HUES64 (cell line): ENCODE data around the gene NTM.

Experiments
- H3K27ac ChIP-seq: 2 replicates; pipeline ENCODE4 v1.7.0; 2013; ENCODE audit warnings: low read depth, low read length, inconsistent platforms
- H3K27me3 ChIP-seq: 2 replicates; pipeline ENCODE4 v1.6.1; 2013; ENCODE audit warnings: mild to moderate bottlenecking, low read length; ENCODE audit not compliant: insufficient read depth
- H3K36me3 ChIP-seq: 2 replicates; pipeline ENCODE4 v1.6.1; 2013; ENCODE audit warnings: mild to moderate bottlenecking, low read length; ENCODE audit not compliant: insufficient read depth
- H3K4me1 ChIP-seq: 2 replicates; pipeline ENCODE4 v1.6.1; 2013; ENCODE audit warnings: mild to moderate bottlenecking, low read length, moderate library complexity; ENCODE audit not compliant: insufficient read depth
- H3K4me3 ChIP-seq: 2 replicates; pipeline ENCODE4 v1.5.1; 2013; ENCODE audit warnings: mild to moderate bottlenecking, low read length, moderate library complexity
- H3K9ac ChIP-seq: 2 replicates; pipeline ENCODE4 v1.6.1; 2013; ENCODE audit warnings: mild to moderate bottlenecking, low read depth, low read length
- H3K9me3 ChIP-seq: 2 replicates; pipeline ENCODE4 v1.6.1; 2013; ENCODE audit warnings: low read depth, low read length; ENCODE audit not compliant: insufficient read depth
- WGBS: fragments of 150-250, 120-280 bp; methylation state at CpG from one replicate; pipeline ENCODE4 v1.1.7; 2013; ENCODE audit warnings: missing lambda C conversion rate; 5-methylcytosine and 5-hydroxymethylcytosine counted together

The NTM gene

DNA sequence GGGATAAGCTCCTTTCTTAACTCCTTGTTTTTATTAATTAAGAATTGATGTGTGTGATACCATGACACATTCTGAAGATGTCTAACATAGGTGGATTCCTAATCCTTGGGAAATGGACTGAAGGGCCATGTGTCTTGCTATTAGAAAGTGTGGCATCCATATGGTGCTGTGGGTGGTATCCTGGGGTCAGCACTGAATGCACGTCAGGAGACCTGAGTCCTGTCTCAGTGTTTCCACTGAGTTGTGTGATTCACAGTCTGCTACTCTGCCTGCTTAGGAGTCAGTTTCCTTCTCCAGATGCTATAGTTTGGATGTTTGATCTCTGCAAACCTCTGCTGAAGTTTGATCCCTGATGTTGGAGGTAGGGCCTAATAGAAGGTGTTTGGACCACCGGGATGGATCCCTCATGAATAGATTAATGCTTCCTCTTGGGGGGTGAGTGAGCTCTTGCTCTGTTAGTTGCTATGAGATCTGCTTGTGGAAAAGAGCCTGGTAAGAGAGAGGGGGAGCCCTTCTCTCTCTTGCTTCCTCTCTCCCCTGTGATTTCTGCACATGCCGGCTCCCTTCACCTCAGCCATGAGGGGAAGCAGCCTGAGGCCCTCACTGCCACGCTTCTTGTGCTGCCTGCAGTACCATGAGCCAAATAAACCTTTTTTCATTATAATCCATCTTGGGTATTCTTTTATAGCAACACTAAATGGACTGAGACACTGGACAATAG, 666.5 kb downstream of the NTM start:
- Histone ChIP-seq H3K36me3 (no peaks in the 10 kb centered on the region), H3K4me3 (no peak overlapping the region), H3K27me3 (no peaks in the 10 kb centered on the region), H3K9ac (no peak overlapping the region), H3K4me1 (peaks cover 17% of the 10 kb centered on the region), H3K9me3 (no peaks in the 10 kb centered on the region), H3K27ac (peak overlapping the region; percentile 46; the same call in 1 of the 2 replicates)
- WGBS = 57% methylated on average over 4 of the region's 4 CpGs

DNA sequence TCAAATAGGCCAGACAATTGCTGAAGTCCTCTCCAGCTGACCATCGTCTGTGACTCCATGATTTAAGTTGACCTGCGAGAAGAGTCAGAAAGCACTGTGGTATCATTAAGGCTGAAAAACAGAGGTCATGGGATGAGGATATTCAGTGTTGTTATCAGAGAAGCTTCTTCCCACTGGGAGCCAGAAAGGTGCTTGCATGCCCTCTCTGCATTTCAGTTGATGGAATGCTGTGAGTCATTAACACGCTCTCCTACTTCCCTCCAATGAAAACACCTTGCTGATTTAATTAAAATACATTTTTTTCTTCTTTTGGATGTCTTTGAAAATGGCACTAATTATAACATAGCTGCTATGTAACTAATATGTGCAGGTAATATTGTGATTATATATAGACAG, 667.0 kb downstream of the NTM start:
- Histone ChIP-seq H3K9me3 (no peaks in the 10 kb centered on the region), H3K27ac (peak overlapping the region; percentile 46; the same call in 1 of the 2 replicates), H3K4me1 (peaks cover 17% of the 10 kb centered on the region), H3K36me3 (no peaks in the 10 kb centered on the region), H3K27me3 (no peaks in the 10 kb centered on the region), H3K4me3 (no peak overlapping the region), H3K9ac (no peak overlapping the region)
- WGBS = 67% methylated on average over 3 of the region's 3 CpGs

DNA sequence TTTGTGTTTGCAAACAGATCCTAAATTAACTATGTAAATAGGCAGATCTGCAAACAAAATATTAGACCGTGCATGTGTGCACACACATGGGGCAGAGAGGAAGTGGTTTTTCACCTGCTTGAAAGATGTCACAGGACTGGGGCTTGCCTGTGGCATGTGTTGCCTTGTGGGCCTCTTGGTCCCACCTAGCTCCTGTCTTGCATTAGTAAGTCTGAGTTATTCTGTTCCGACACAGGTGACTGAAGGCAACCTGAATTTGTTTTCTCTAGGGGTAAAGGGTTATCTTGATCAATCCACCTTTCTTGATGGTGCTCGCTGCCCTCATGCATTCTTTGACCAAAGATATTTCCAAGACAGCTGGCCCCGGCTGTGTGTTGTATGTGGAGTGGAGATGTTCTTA, 667.5 kb downstream of the NTM start:
- Histone ChIP-seq H3K9ac (no peak overlapping the region), H3K9me3 (no peaks in the 10 kb centered on the region), H3K27ac (no peak overlapping the region), H3K27me3 (no peaks in the 10 kb centered on the region), H3K4me1 (peaks cover 17% of the 10 kb centered on the region), H3K4me3 (no peak overlapping the region), H3K36me3 (no peaks in the 10 kb centered on the region)
- WGBS = 89% methylated on average over 4 of the region's 4 CpGs

DNA sequence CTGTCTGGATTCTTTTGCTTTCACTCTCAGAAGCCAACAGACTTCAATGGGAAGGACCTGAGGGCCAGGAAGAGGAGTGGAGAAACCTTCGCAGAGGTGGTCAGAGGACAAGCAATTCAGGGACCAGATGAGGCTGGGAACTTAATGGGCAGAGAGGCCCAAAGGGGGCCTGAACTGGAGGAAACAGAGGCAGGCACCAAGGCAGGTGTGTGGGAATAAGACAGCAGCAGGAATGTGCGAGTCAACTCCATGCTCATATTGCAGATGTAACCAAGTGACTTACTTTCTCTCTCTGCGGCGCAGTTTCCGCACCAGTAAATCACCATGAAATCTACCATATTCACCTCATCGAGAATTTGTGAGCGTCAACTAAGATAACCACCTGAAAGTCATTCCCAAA, 669.1 kb downstream of the NTM start:
- no peaks in the 10 kb centered on the region for H3K36me3 ChIP-seq
- no peak overlapping the region for H3K4me3 ChIP-seq
- no peaks in the 10 kb centered on the region for H3K27me3 ChIP-seq
- H3K27ac ChIP-seq = no peak overlapping the region
- H3K9me3 ChIP-seq = no peaks in the 10 kb centered on the region
- H3K9ac ChIP-seq = no peak overlapping the region
- WGBS = 93% methylated on average over 7 of the region's 7 CpGs
- H3K4me1 ChIP-seq = peaks cover 17% of the 10 kb centered on the region

GRCh38 chr11:132042296-132042695, 671.9 kb downstream of the NTM start:
- 94% methylated on average over 2 of the region's 2 CpGs for WGBS
- Histone ChIP-seq H3K9me3 (no peaks in the 10 kb centered on the region), H3K36me3 (no peaks in the 10 kb centered on the region), H3K27ac (no peak overlapping the region), H3K4me3 (no peak overlapping the region), H3K9ac (no peak overlapping the region), H3K27me3 (no peaks in the 10 kb centered on the region), H3K4me1 (peaks cover 10% of the 10 kb centered on the region)

DNA sequence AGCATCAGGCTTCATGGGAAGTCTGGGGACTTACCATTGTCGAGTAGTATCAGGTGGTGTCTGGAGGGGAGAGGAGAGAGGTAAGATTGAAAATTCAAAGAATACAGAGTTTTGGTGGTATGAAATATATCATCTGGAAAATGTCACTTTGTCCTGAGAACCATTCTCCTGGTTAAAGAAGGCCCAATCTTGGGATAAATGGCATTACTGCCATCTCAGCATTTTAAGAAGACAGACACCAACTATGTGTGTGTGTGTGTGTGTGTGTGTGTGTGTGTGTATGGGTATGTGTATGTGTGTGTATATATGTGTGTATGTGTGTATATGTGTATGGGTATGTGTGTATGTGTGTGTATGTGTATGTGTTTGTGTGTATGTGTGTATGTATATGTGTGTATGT, 673.3 kb downstream of the NTM start:
- no peak overlapping the region for H3K27ac ChIP-seq

DNA sequence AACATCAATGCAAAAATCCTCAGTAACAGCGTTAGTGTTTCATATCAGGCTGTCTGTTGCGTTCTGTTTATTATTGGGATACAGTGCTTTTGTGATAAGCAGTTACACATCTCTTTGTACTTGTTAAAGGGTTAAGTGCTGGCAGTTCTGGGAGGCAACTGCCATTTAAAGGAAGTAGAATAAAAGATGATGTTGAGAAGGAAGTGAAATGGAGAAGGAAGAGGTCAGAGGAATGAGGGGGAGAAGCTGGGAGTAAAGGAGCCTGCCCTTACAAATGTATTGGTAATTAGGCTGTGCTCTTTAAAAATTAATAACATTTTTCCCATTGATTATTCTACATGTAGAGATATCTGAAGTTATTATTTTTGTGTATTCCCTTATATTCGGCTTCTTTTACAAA, 674.7 kb downstream of the NTM start:
- Histone ChIP-seq H3K9me3 (no peaks in the 10 kb centered on the region), H3K9ac (no peak overlapping the region), H3K27me3 (no peaks in the 10 kb centered on the region), H3K36me3 (no peaks in the 10 kb centered on the region), H3K4me1 (peaks cover 6% of the 10 kb centered on the region), H3K27ac (no peak overlapping the region), H3K4me3 (no peak overlapping the region)
- 96% methylated on average over 2 of the region's 3 CpGs for WGBS

More for the DNA sequence above, 673.3 kb downstream of the NTM start:
- H3K4me1 ChIP-seq = peaks cover 2% of the 10 kb centered on the region; the same call in 1 of the 2 replicates
- no peaks in the 10 kb centered on the region for H3K27me3 ChIP-seq
- no peaks in the 10 kb centered on the region for H3K36me3 ChIP-seq
- no peaks in the 10 kb centered on the region for H3K9me3 ChIP-seq
- no peak overlapping the region for H3K4me3 ChIP-seq
- WGBS = 94% methylated on average over 1 of the region's 1 CpG
- H3K9ac ChIP-seq = no peak overlapping the region

DNA sequence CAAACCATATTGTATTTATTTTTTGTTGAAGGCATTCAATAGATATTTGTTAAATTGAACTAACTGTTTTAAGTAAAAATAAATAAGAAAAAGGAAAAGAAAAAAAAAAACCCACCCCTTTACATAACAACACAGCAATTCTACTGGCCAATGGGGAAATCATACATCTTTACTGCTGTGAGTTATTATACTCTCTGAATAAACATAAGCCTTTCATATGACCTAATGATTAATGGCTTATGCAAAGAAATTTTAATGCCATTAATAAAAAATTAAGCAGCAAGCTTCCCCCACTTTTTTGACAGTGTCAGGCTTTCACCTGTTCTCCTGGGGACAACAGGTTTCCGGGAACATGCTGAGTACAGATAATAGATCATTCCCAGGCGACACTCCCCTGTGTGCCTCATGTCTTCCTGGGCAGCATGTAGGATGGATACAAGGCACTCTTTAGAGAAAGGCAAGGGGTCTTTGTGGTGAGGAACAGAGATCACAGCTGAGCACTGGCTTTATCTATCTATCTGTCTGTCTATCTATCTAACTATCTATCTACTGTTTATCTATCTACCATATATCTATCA, 676.0 kb downstream of the NTM start:
- H3K9ac ChIP-seq = no peak overlapping the region
- WGBS = 86% methylated on average over 2 of the region's 2 CpGs
- H3K27ac ChIP-seq = no peak overlapping the region
- H3K9me3 ChIP-seq = no peaks in the 10 kb centered on the region
- H3K27me3 ChIP-seq = no peaks in the 10 kb centered on the region
- H3K36me3 ChIP-seq = no peaks in the 10 kb centered on the region
- peaks cover 17% of the 10 kb centered on the region for H3K4me1 ChIP-seq
- H3K4me3 ChIP-seq = no peak overlapping the region

DNA sequence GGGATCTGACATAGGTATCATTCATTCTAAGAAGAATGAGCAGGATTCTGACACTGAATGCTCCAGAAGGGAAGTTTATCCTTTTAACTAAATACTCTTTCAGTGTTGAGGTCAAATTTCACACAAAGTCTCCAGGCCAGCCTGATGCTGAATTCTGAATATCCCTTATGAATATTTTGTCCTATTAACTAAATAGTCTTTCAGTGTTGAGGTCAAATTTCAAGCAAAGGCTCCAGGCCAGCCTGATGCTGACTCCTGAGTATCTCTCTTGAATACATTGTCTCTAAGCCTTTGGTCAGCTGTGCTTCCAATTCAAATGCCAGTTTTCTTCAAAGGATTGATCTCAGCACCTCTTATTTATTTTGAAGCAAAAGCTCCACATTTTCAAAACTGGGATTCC, 676.8 kb downstream of the NTM start:
- no peaks in the 10 kb centered on the region for H3K27me3 ChIP-seq
- H3K4me1 ChIP-seq = peaks cover 17% of the 10 kb centered on the region

DNA sequence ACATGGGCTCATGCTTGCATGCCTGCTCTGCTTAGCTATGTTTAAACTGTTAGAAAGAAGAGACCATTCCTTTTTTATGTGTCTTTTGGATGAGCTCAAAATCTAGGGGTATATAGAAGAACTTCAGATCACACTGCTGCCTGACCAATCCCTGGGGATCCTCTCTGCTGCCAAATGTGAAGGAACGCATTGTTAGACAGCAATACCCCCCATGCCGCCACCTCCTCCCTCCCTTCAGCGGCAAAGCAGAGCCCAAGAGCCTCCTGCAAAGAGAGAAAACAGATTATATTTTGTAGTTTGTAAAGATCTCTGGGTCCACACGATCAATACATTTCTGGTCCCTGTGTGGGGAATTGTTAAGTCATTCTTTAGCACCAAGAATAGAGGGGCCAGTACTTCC, 677.6 kb downstream of the NTM start:
- WGBS = 96% methylated on average over 3 of the region's 4 CpGs
- no peak overlapping the region for H3K9ac ChIP-seq
- H3K9me3 ChIP-seq = no peaks in the 10 kb centered on the region
- H3K36me3 ChIP-seq = no peaks in the 10 kb centered on the region
- H3K27ac ChIP-seq = no peak overlapping the region
- H3K27me3 ChIP-seq = no peaks in the 10 kb centered on the region
- no peak overlapping the region for H3K4me3 ChIP-seq
- peaks cover 17% of the 10 kb centered on the region for H3K4me1 ChIP-seq

More for the DNA sequence above, 676.8 kb downstream of the NTM start:
- Histone ChIP-seq H3K9ac (no peak overlapping the region), H3K9me3 (no peaks in the 10 kb centered on the region), H3K4me3 (no peak overlapping the region), H3K36me3 (no peaks in the 10 kb centered on the region), H3K27ac (no peak overlapping the region)

DNA sequence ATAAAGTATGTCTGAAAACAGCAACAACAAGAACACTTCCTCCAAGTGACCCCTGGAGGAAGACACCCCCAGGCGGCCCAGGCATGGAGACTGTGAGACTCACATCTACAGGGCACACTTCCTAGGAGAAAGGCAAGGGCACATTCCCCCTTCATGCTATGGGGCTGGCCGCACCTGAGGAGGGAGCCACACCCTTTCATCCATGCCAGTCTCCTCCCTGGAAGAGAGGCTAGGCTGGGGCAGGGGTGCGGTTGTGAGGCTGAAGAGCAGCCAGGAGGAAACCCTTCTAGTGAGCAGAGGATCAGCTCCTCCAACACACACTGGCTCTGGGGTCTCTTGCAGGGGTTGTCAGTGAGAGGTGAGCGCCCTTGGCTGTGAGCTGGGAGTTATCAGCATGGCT, 678.8 kb downstream of the NTM start:
- H3K27ac ChIP-seq = no peak overlapping the region
- no peaks in the 10 kb centered on the region for H3K27me3 ChIP-seq
- H3K9me3 ChIP-seq = no peaks in the 10 kb centered on the region
- no peaks in the 10 kb centered on the region for H3K36me3 ChIP-seq
- H3K4me1 ChIP-seq = peaks cover 17% of the 10 kb centered on the region
- 98% methylated on average over 4 of the region's 4 CpGs for WGBS
- H3K9ac ChIP-seq = no peak overlapping the region
- no peak overlapping the region for H3K4me3 ChIP-seq
